SU-DHL-6 (cell line): Measurements from ENCODE around the gene TPH2.

ENCODE experiments used
- H2AFZ ChIP-seq: fragments of 200-600 bp; sonication (generic); 2 replicates; pipeline ENCODE4 v1.6.1; 2014; ENCODE audit warnings: low read depth, mild to moderate bottlenecking, moderate library complexity, mixed read lengths, antibody characterized with exemption, low read length; ENCODE audit not compliant: severe bottlenecking
- H3F3A ChIP-seq: fragments of 200-600 bp; shearing (Covaris generic); 2 replicates; pipeline ENCODE4 v1.6.0; 2016; ENCODE audit warnings: antibody characterized with exemption, mild to moderate bottlenecking; ENCODE audit not compliant: insufficient read depth
- H3K27ac ChIP-seq: fragments of 200-600 bp; sonication (generic); 2 replicates; pipeline ENCODE4 v1.5.1; 2016; ENCODE audit warnings: low read depth, mild to moderate bottlenecking, low read length, moderate library complexity, mixed read lengths
- H3K27me3 ChIP-seq: fragments of 200-600 bp; sonication (generic), shearing (Covaris generic); 2 replicates; pipeline ENCODE4 v1.6.0; 2014; ENCODE audit warnings: mild to moderate bottlenecking, low read length
- H3K36me3 ChIP-seq: fragments of 200-600 bp; sonication (generic); 2 replicates; pipeline ENCODE4 v1.6.1; 2014; ENCODE audit warnings: mild to moderate bottlenecking, low read length, mixed read lengths
- H3K4me2 ChIP-seq: fragments of 300-600, 200-600 bp; shearing (Covaris generic), sonication (generic); 2 replicates; pipeline ENCODE4 v1.6.0; 2014; ENCODE audit warnings: low read length, low read depth, mild to moderate bottlenecking; ENCODE audit not compliant: poor library complexity, severe bottlenecking
- H3K4me3 ChIP-seq: fragments of 200-600 bp; sonication (generic); 2 replicates; pipeline ENCODE4 v1.5.1; 2014; ENCODE audit warnings: antibody characterized with exemption, low read length, mild to moderate bottlenecking, mixed read lengths; ENCODE audit not compliant: insufficient read depth, poor library complexity, severe bottlenecking
- H3K79me2 ChIP-seq: fragments of 200-600 bp; sonication (generic); 2 replicates; pipeline ENCODE4 v1.6.1; 2014; ENCODE audit warnings: mild to moderate bottlenecking, low read length, moderate library complexity; ENCODE audit not compliant: insufficient read depth
- H3K9ac ChIP-seq: fragments of 200-600 bp; sonication (generic); 2 replicates; pipeline ENCODE4 v1.7.0; 2014; ENCODE audit warnings: mild to moderate bottlenecking, low read length
- H3K9me2 ChIP-seq: fragments of 200-600 bp; sonication (generic); replicated peaks from 2 replicates; pipeline ENCODE4 v1.6.1; 2014; ENCODE audit warnings: low read length; ENCODE audit not compliant: insufficient read depth
- H3K9me3 ChIP-seq: fragments of 200-600 bp; sonication (generic); 2 replicates; pipeline ENCODE4 v1.6.1; 2014; ENCODE audit warnings: low read length, mixed read lengths; ENCODE audit not compliant: insufficient read depth
- H4K20me1 ChIP-seq: fragments of 200-600 bp; sonication (generic); 2 replicates; pipeline ENCODE4 v1.6.1; 2014; ENCODE audit warnings: low read depth, mild to moderate bottlenecking, antibody characterized with exemption, low read length, moderate library complexity, mixed read lengths
- CTCF ChIP-seq: fragments of 200-600 bp; sonication (generic); IDR thresholded peaks from one replicate; pipeline ENCODE4 v1.5.1; 2017; ENCODE audit warnings: antibody characterized with exemption, mild to moderate bottlenecking, low read length, moderate library complexity; ENCODE audit not compliant: insufficient read depth, poor library complexity, severe bottlenecking
- EZH2phosphoT487 ChIP-seq: fragments of 200-600 bp; sonication (generic), shearing (Covaris generic); conservative IDR thresholded peaks from 2 replicates; pipeline ENCODE4 v1.6.1; 2018; ENCODE audit warnings: mild to moderate bottlenecking, antibody characterized with exemption, low read length, moderate library complexity, mixed read lengths

Gene TPH2

DNA sequence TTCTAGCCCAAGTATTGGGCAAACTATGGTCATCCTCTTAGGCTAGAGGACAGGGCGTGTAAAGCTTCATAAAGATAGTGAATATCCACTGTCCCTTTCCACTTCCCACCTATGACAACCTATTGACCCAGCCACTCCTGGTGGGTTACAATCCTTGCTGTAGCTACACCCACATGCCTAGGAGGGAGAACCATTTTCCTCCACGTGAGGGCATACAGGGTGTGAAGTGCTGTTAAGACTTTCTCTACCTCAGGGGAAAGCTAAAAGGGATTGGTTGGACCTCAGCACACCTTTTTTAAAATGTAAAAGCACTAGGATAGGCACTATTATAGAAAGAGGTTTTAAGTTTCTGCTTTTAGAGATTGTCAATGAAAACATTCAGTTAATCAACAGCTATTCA, 124.4 kb downstream of the TPH2 start:
- Histone ChIP-seq H3F3A (no peaks in the 10 kb centered on the region), H3K36me3 (no peaks in the 10 kb centered on the region), H3K9me3 (no peaks in the 10 kb centered on the region), H3K79me2 (no peaks in the 10 kb centered on the region), H4K20me1 (no peaks in the 10 kb centered on the region), H2AFZ (no peak overlapping the region), H3K9ac (no peak overlapping the region), H3K9me2 (no peaks in the 10 kb centered on the region), H3K27ac (no peak overlapping the region), H3K27me3 (no peaks in the 10 kb centered on the region), H3K4me2 (no peak overlapping the region), H3K4me3 (no peak overlapping the region)
- TF ChIP-seq CTCF (no peak), EZH2phosphoT487 (no peak)

DNA sequence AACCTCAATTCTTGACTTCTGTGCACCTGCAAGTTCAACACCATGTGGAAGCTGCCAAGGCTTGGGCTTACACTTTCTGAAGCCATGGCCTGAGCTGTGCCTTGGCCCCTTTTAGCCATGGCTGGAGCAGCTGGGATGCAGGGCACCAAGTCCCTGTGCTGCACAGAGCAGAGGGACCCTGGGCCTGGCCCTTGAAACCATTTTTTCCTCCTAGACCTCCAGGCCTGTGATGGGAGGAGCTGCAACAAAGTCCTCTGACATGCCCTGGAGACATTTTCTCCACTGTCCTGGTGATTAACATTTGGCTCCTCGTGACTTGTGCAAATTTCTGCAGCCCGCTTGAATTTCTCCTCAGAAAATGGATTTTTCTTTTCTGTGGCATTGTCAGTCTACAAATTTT, 132.4 kb downstream of the TPH2 start:
- Histone ChIP-seq H3K9me3 (no peaks in the 10 kb centered on the region), H2AFZ (no peak overlapping the region), H3K27ac (no peak overlapping the region), H3K79me2 (no peaks in the 10 kb centered on the region), H3K9me2 (no peaks in the 10 kb centered on the region; the same call in 1 of the 2 replicates), H4K20me1 (no peaks in the 10 kb centered on the region), H3K4me3 (no peak overlapping the region), H3F3A (no peaks in the 10 kb centered on the region), H3K9ac (no peak overlapping the region), H3K4me2 (no peak overlapping the region), H3K27me3 (no peaks in the 10 kb centered on the region), H3K36me3 (no peaks in the 10 kb centered on the region)
- TF ChIP-seq CTCF (no peak), EZH2phosphoT487 (no peak)

- Histone ChIP-seq H3K9me2 (no peaks in the 10 kb centered on the region; the same call in 1 of the 2 replicates), H3F3A (no peaks in the 10 kb centered on the region), H3K9me3 (no peaks in the 10 kb centered on the region), H3K4me2 (no peak overlapping the region), H2AFZ (no peak overlapping the region), H3K9ac (no peak overlapping the region), H3K27me3 (no peaks in the 10 kb centered on the region), H3K4me3 (no peak overlapping the region), H3K27ac (no peak overlapping the region), H3K36me3 (no peaks in the 10 kb centered on the region), H4K20me1 (no peaks in the 10 kb centered on the region), H3K79me2 (no peaks in the 10 kb centered on the region)
- TF ChIP-seq CTCF: no peak
These were observed 134.1 kb downstream of the TPH2 start for GRCh38 chr12:72072592-72073212.
